HEK293 (cell line): ENCODE data around the gene SLC5A1.
"Not testable (repeated sequence)": the region's sequence is repeated elsewhere in the genome, so short reads cannot be mapped to it uniquely, and the experiment has no call there.

Experiments used
- CTCF ChIA-PET: fragments of 350-600 bp; formaldehyde crosslinking; extraction: SDS; loops from one replicate; lab custom pipeline; 2021; ENCODE audit warnings: antibody characterized with exemption; lab: Yijun Ruan, JAX
- POLR2A ChIA-PET: fragments of 300-600 bp; formaldehyde crosslinking; extraction: SDS; loops from one replicate; lab custom pipeline; 2020; ENCODE audit warnings: antibody characterized with exemption, inconsistent platforms; lab: Yijun Ruan, JAX
- H3K27ac ChIP-seq: fragments of 200-500 bp; sonication (Bioruptor generic); 2 replicates; pipeline ENCODE4 v1.5.1; 2014; ENCODE audit warnings: low read depth, low read length, control low read depth, inconsistent platforms; ENCODE audit errors: extremely low read depth
- H3K36me3 ChIP-seq, 2 experiments: fragments of 200-500 bp in 1 of 2; sonication (Bioruptor generic) in 1 of 2; 1 replicate in 1 of 2; 2 replicates in 1 of 2; pipeline ENCODE4 v1.5.1; 2014 to 2017; ENCODE audit warnings: inconsistent platforms in 2 of 2, low read length in 2 of 2; ENCODE audit not compliant: control insufficient read depth in 2 of 2, insufficient read depth in 1 of 2
- H3K4me1 ChIP-seq: fragments of 200-500 bp; sonication (Bioruptor generic); 2 replicates; pipeline ENCODE4 v1.5.1; 2014; ENCODE audit warnings: mild to moderate bottlenecking, low read length, inconsistent platforms; ENCODE audit not compliant: control insufficient read depth, insufficient read depth
- H3K4me3 ChIP-seq: 2 replicates; pipeline ENCODE4 v1.5.1; 2011; ENCODE audit warnings: low read depth, mild to moderate bottlenecking, control low read depth, low read length, moderate library complexity
- H3K9me3 ChIP-seq: fragments of 200-500 bp; sonication (Bioruptor generic); 2 replicates; pipeline ENCODE4 v1.5.1; 2014; ENCODE audit warnings: low read depth, low read length, inconsistent platforms; ENCODE audit not compliant: control insufficient read depth, insufficient read depth
- BCL11B ChIP-seq: fragments of 450-650 bp; formaldehyde crosslinking; IDR thresholded peaks from 2 replicates; pipeline ENCODE4 v1.5.1; 2016; ENCODE audit warnings: low read depth, missing biosample characterization, missing genetic modification characterization
- HIC1 ChIP-seq: fragments of 450-650 bp; formaldehyde crosslinking; IDR thresholded peaks from 2 replicates; pipeline ENCODE4 v1.5.1; 2016; ENCODE audit warnings: missing biosample characterization, missing genetic modification characterization
- RBAK ChIP-seq: fragments of 450-650 bp; formaldehyde crosslinking; IDR thresholded peaks from 2 replicates; pipeline ENCODE4 v1.5.1; 2016; ENCODE audit warnings: missing biosample characterization, missing genetic modification characterization
- ZNF16 ChIP-seq: fragments of 450-650 bp; formaldehyde crosslinking; IDR thresholded peaks from 2 replicates; pipeline ENCODE4 v1.5.1; 2016; ENCODE audit warnings: low read depth, missing biosample characterization, missing genetic modification characterization
- ZSCAN18 ChIP-seq: fragments of 450-650 bp; formaldehyde crosslinking; IDR thresholded peaks from 2 replicates; pipeline ENCODE4 v1.5.1; 2016; ENCODE audit warnings: missing biosample characterization, missing genetic modification characterization
- TF ChIP-seq, protein P1 (sequence below): fragments of 450-650 bp; formaldehyde crosslinking; IDR thresholded peaks from 2 replicates; pipeline ENCODE4 v1.5.1; 2016; ENCODE audit warnings: missing biosample characterization, missing genetic modification characterization
- TF ChIP-seq, protein P2 (sequence below): fragments of 450-650 bp; formaldehyde crosslinking; IDR thresholded peaks from 2 replicates; pipeline ENCODE4 v1.5.1; 2016; ENCODE audit warnings: missing biosample characterization, missing genetic modification characterization
- TF ChIP-seq, protein P3 (sequence below): fragments of 450-650 bp; formaldehyde crosslinking; IDR thresholded peaks from 2 replicates; pipeline ENCODE4 v1.5.1; 2017; ENCODE audit warnings: missing biosample characterization, missing genetic modification characterization

SLC5A1 gene

DNA sequence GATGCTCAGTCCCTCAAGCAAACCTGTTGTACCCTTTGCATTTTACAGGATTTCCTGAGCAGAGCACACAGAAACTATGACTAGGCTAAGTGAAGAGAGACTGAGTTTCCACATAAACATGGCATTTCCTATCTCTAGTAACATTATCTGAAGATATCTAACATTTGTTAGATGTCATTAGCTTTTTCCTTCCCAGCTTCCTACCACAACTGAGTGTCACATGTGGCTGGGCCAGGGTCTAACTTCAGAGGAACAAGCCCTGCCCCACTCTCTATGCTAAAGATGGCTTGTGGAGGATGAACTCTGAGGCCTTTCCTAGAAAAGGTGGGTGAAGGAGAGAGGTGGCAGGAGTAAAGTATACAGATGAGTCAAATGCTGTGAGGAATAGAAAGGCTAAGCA, 99.5 kb downstream of the SLC5A1 start (continued):
- TF ChIP-seq, protein P1, sequence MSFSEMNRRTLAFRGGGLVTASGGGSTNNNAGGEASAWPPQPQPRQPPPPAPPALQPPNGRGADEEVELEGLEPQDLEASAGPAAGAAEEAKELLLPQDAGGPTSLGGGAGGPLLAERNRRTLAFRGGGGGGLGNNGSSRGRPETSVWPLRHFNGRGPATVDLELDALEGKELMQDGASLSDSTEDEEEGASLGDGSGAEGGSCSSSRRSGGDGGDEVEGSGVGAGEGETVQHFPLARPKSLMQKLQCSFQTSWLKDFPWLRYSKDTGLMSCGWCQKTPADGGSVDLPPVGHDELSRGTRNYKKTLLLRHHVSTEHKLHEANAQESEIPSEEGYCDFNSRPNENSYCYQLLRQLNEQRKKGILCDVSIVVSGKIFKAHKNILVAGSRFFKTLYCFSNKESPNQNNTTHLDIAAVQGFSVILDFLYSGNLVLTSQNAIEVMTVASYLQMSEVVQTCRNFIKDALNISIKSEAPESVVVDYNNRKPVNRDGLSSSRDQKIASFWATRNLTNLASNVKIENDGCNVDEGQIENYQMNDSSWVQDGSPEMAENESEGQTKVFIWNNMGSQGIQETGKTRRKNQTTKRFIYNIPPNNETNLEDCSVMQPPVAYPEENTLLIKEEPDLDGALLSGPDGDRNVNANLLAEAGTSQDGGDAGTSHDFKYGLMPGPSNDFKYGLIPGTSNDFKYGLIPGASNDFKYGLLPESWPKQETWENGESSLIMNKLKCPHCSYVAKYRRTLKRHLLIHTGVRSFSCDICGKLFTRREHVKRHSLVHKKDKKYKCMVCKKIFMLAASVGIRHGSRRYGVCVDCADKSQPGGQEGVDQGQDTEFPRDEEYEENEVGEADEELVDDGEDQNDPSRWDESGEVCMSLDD (tag by site-specific recombination) = no peak
- TF ChIP-seq HIC1 (tag by site-specific recombination) (no peak), ZNF16 (tag by site-specific recombination) (no peak)

- Histone ChIP-seq H3K9me3 (no peaks in the 10 kb centered on the region), H3K36me3 (no peaks in the 10 kb centered on the region), H3K4me3 (no peak overlapping the region), H3K27ac (no peak overlapping the region), H3K4me1 (no peaks in the 10 kb centered on the region)
- ChIA-PET CTCF (interaction anchor here (0.7 to 1.0 kb wide), 4 partner anchors 9 to 121 kb away, joined by 3 to 5 read pairs (median 4); no protein-coding TSS in a partner anchor), POLR2A (no interaction called here)
- TF ChIP-seq, protein P2, sequence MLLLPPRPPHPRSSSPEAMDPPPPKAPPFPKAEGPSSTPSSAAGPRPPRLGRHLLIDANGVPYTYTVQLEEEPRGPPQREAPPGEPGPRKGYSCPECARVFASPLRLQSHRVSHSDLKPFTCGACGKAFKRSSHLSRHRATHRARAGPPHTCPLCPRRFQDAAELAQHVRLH (tag by site-specific recombination) = no peak
- TF ChIP-seq ZSCAN18 (tag by site-specific recombination) = no peak
- TF ChIP-seq, protein P3, sequence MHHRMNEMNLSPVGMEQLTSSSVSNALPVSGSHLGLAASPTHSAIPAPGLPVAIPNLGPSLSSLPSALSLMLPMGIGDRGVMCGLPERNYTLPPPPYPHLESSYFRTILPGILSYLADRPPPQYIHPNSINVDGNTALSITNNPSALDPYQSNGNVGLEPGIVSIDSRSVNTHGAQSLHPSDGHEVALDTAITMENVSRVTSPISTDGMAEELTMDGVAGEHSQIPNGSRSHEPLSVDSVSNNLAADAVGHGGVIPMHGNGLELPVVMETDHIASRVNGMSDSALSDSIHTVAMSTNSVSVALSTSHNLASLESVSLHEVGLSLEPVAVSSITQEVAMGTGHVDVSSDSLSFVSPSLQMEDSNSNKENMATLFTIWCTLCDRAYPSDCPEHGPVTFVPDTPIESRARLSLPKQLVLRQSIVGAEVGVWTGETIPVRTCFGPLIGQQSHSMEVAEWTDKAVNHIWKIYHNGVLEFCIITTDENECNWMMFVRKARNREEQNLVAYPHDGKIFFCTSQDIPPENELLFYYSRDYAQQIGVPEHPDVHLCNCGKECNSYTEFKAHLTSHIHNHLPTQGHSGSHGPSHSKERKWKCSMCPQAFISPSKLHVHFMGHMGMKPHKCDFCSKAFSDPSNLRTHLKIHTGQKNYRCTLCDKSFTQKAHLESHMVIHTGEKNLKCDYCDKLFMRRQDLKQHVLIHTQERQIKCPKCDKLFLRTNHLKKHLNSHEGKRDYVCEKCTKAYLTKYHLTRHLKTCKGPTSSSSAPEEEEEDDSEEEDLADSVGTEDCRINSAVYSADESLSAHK (tag by site-specific recombination) = peak; percentile 38; the same call in 1 of the 2 replicates
- no peak for TF ChIP-seq BCL11B (tag by site-specific recombination)
- no peak for TF ChIP-seq RBAK (tag by site-specific recombination)
- TF ChIP-seq ZNF16 (tag by site-specific recombination) = no peak
Measured at GRCh38 chr22:32144496-32145274, 101.6 kb downstream of the SLC5A1 start.

DNA sequence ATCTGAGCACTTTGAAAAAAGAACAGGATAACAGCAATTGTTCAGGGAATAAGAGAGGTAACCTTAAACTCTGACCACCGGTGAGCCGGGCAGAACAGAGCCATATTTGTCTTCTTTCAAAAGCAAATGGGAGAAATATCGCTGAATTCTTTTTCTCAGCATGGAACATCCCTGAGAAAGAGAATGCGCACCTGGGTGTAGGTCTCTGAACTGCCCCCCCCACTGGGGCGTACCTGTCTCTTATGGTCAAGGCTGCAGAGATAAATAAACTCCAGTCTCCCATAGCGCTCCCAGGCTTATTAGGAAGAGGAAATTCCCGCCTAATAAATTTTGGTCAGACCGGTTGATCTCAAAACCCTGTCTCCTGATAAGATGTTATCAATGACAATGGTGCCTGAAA, 104.1 kb downstream of the SLC5A1 start:
- POLR2A ChIA-PET, H3K27ac ChIP-seq, H3K36me3 ChIP-seq, H3K4me1 ChIP-seq, H3K4me3 ChIP-seq, H3K9me3 ChIP-seq: not testable (repeated sequence)
- CTCF ChIA-PET = interaction anchor here (0.6 kb wide), 1 partner anchor 382 kb away, joined by 4 read pairs; no protein-coding TSS in a partner anchor

DNA sequence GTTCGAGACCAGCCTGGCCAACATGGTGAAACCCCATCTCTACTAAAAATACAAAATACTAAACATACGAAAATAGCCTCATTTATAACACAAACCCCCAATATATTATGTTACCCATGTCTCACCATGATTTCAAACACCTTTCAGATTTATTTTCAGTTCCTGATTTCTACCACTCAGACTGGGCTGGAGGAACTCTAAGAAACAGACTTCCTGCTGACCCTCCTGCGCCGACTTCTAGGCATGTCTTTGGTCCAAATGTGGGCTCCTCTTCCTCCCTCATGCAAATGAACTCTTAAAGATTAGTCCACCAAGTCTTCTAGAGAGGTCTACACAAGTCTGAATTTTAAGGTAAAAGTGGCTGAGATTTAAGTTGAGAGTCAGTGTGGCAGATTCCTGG, 105.3 kb downstream of the SLC5A1 start:
- H3K9me3 ChIP-seq, H3K4me1 ChIP-seq, H3K27ac ChIP-seq, H3K36me3 ChIP-seq, CTCF ChIA-PET, H3K4me3 ChIP-seq: not testable (repeated sequence)
- POLR2A ChIA-PET = interaction anchor here (0.6 kb wide), 1 partner anchor 34 kb away, joined by 6 read pairs; no protein-coding TSS in a partner anchor

DNA sequence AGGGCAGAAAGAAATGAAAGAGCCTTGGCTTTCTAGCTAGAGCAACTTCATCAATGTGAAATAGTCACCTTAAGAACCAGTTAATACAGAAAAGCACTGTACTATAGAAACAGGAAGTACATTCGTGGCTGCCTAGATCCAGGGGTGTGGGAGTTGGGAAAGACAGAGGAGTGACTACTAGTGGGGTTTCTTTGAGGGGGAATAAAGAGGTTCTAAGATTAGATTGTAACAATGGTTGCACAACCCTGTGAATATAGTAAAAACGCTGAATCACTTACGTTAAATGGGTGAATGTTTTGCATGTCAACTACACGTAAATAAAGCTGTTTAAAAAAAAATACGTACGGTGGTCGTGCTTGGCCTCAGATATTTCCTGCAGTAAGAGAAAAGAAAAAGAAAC, 107.6 kb downstream of the SLC5A1 start:
- H3K9me3 ChIP-seq, H3K4me3 ChIP-seq, POLR2A ChIA-PET, H3K27ac ChIP-seq, H3K4me1 ChIP-seq, H3K36me3 ChIP-seq: not testable (repeated sequence)
- CTCF ChIA-PET = interaction anchor here (0.6 kb wide), 1 partner anchor 50 kb away, joined by 3 read pairs; no protein-coding TSS in a partner anchor

DNA sequence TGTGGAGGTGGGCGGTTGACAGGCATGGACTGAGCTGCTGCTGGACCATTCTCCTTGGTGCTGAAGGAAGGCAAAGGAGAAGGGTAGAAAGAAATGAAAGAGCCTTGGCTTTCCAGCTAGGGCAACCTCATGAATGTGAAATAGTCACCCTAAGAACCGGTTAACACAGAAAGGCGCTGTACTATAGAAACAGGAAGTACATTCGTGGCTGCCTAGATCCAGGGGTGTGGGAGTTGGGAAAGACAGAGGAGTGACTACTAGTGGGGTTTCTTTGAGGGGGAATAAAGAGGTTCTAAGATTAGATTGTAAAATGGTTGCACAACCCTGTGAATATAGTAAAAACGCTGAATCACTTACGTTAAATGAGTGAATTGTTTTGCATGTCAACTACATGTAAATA, 108.6 kb downstream of the SLC5A1 start:
- CTCF ChIA-PET = interaction anchor here (0.6 kb wide), 1 partner anchor 47 kb away, joined by 3 read pairs; no protein-coding TSS in a partner anchor
- POLR2A ChIA-PET, H3K27ac ChIP-seq: not testable (repeated sequence)

More for the DNA sequence above, 108.6 kb downstream of the SLC5A1 start:
- H3K4me1 ChIP-seq, H3K9me3 ChIP-seq, H3K36me3 ChIP-seq, H3K4me3 ChIP-seq: not testable (repeated sequence)
